ENCODE data around the gene DDN.

DDN gene

GRCh38 chr12:48957141-48958048 is 41.8 kb downstream of the DDN start, which contains the start of gene ARF3:
Gene ARF3 (minus strand): TSS chr12:48957487. CDS start chr12:48941095, 16,392 bp downstream.
- Histone ChIP-seq H3K4me3 (ENCODE audit: low read length) (peak within 1 kb of the TSS; percentile 93), H2BK5ac (ENCODE audit: low read length) (peak within 1 kb of the TSS; percentile 89), H3K79me2 (ENCODE audit: control insufficient read depth, insufficient read depth, low read length) (peaks cover 35% of the 10 kb centered on the region), H2BK120ac (ENCODE audit: low read depth, low read length) (no peak within 1 kb of the TSS), H3K9ac (ENCODE audit: low read length) (peak within 1 kb of the TSS; percentile 97), H2BK15ac (replicated peaks; ENCODE audit: low read depth) (no peak within 1 kb of the TSS), H3K23ac (ENCODE audit: low read length) (no peak within 1 kb of the TSS), H3K4me1 (ENCODE audit: control insufficient read depth, low read depth, low read length) (peaks cover 7% of the 10 kb centered on the region), H3K27ac (ENCODE audit: low read depth, low read length) (peak within 1 kb of the TSS; percentile 87), H2AK5ac (ENCODE audit: low read length) (no peak within 1 kb of the TSS), H3K4me2 (ENCODE audit: low read length) (peak within 1 kb of the TSS; percentile 86), H3K18ac (ENCODE audit: low read length) (peak within 1 kb of the TSS; percentile 80), H3K27me3 (ENCODE audit: insufficient read depth, low read length, poor library complexity) (no peaks in the 10 kb centered on the region), H4K5ac (ENCODE audit: low read length) (no peak within 1 kb of the TSS), H4K8ac (ENCODE audit: low read depth, low read length) (no peak within 1 kb of the TSS), H3K79me1 (ENCODE audit: low read length) (peaks cover 15% of the 10 kb centered on the region), H3K4ac (ENCODE audit: low read depth, low read length) (peak within 1 kb of the TSS; percentile 21), H3K36me3 (ENCODE audit: control insufficient read depth, insufficient read depth, low read length) (peaks cover 4% of the 10 kb centered on the region), H3K56ac (ENCODE audit: low read length) (peak within 1 kb of the TSS; percentile 98)
- DNase-seq, result peak; percentile 98
- no CpG with 5 or more reads among the region's 58 CpGs for WGBS (ENCODE audit: extremely low coverage, insufficient coverage, low lambda C conversion rate)

- Histone ChIP-seq H3K18ac (ENCODE audit: low read length) (peak overlapping the region; percentile 80), H3K4me3 (ENCODE audit: low read length) (peak overlapping the region; percentile 93), H3K56ac (ENCODE audit: low read length) (peak overlapping the region; percentile 98), H2BK15ac (replicated peaks; ENCODE audit: low read depth) (no peak overlapping the region), H3K4me2 (ENCODE audit: low read length) (peak overlapping the region; percentile 92), H4K8ac (ENCODE audit: low read depth, low read length) (no peak overlapping the region), H2BK120ac (ENCODE audit: low read depth, low read length) (no peak overlapping the region), H3K23ac (ENCODE audit: low read length) (no peak overlapping the region), H2BK5ac (ENCODE audit: low read length) (peak overlapping the region; percentile 89), H3K36me3 (ENCODE audit: control insufficient read depth, insufficient read depth, low read length) (peaks cover 4% of the 10 kb centered on the region), H3K79me1 (ENCODE audit: low read length) (peaks cover 20% of the 10 kb centered on the region), H3K79me2 (ENCODE audit: control insufficient read depth, insufficient read depth, low read length) (peaks cover 41% of the 10 kb centered on the region), H3K27me3 (ENCODE audit: insufficient read depth, low read length, poor library complexity) (no peaks in the 10 kb centered on the region), H3K4me1 (ENCODE audit: control insufficient read depth, low read depth, low read length) (peaks cover 7% of the 10 kb centered on the region), H3K9ac (ENCODE audit: low read length) (peak overlapping the region; percentile 97), H4K5ac (ENCODE audit: low read length) (no peak overlapping the region), H2AK5ac (ENCODE audit: low read length) (no peak overlapping the region), H3K27ac (ENCODE audit: low read depth, low read length) (peak overlapping the region; percentile 87), H3K4ac (ENCODE audit: low read depth, low read length) (peak overlapping the region; percentile 21)
- WGBS (ENCODE audit: extremely low coverage, insufficient coverage, low lambda C conversion rate), result no CpG with 5 or more reads among the region's 29 CpGs
- DNase-seq, result peak; percentile 99
Measured at GRCh38 chr12:48956279-48957140, 42.7 kb downstream of the DDN start.

- no peak overlapping the region for H3K18ac ChIP-seq (ENCODE audit: low read length)
- H3K4me3 ChIP-seq (ENCODE audit: low read length), result no peak overlapping the region
- H2BK15ac ChIP-seq (replicated peaks; ENCODE audit: low read depth), result no peak overlapping the region
- no peak overlapping the region for H3K56ac ChIP-seq (ENCODE audit: low read length)
- H3K27me3 ChIP-seq (ENCODE audit: insufficient read depth, low read length, poor library complexity), result no peaks in the 10 kb centered on the region
- no CpG with 5 or more reads among the region's 3 CpGs for WGBS (ENCODE audit: extremely low coverage, insufficient coverage, low lambda C conversion rate)
- H3K4me2 ChIP-seq (ENCODE audit: low read length), result no peak overlapping the region
- no peak overlapping the region for H4K5ac ChIP-seq (ENCODE audit: low read length)
- no peak overlapping the region for H3K27ac ChIP-seq (ENCODE audit: low read depth, low read length)
- H4K8ac ChIP-seq (ENCODE audit: low read depth, low read length), result no peak overlapping the region
- no peak overlapping the region for H3K9ac ChIP-seq (ENCODE audit: low read length)
- no peak overlapping the region for H3K23ac ChIP-seq (ENCODE audit: low read length)
- no peak overlapping the region for H2BK120ac ChIP-seq (ENCODE audit: low read depth, low read length)
- H3K79me1 ChIP-seq (ENCODE audit: low read length), result peaks cover 21% of the 10 kb centered on the region
- no peak overlapping the region for H3K4ac ChIP-seq (ENCODE audit: low read depth, low read length)
- peaks cover 7% of the 10 kb centered on the region for H3K4me1 ChIP-seq (ENCODE audit: control insufficient read depth, low read depth, low read length)
- H2BK5ac ChIP-seq (ENCODE audit: low read length), result no peak overlapping the region
- H2AK5ac ChIP-seq (ENCODE audit: low read length), result no peak overlapping the region
- peaks cover 4% of the 10 kb centered on the region for H3K36me3 ChIP-seq (ENCODE audit: control insufficient read depth, insufficient read depth, low read length)
- peaks cover 42% of the 10 kb centered on the region for H3K79me2 ChIP-seq (ENCODE audit: control insufficient read depth, insufficient read depth, low read length)
- DNase-seq, result no peak
Measured at GRCh38 chr12:48954841-48955501, 44.2 kb downstream of the DDN start.

GRCh38 chr12:48954061-48954460 is 45.1 kb downstream of the DDN start:
- Histone ChIP-seq H3K18ac (ENCODE audit: low read length) (no peak overlapping the region), H3K36me3 (ENCODE audit: control insufficient read depth, insufficient read depth, low read length) (peaks cover 4% of the 10 kb centered on the region), H2AK5ac (ENCODE audit: low read length) (no peak overlapping the region), H3K79me2 (ENCODE audit: control insufficient read depth, insufficient read depth, low read length) (peaks cover 47% of the 10 kb centered on the region), H3K79me1 (ENCODE audit: low read length) (peaks cover 22% of the 10 kb centered on the region), H3K23ac (ENCODE audit: low read length) (no peak overlapping the region), H3K56ac (ENCODE audit: low read length) (no peak overlapping the region), H2BK120ac (ENCODE audit: low read depth, low read length) (no peak overlapping the region), H3K27ac (ENCODE audit: low read depth, low read length) (no peak overlapping the region), H2BK5ac (ENCODE audit: low read length) (no peak overlapping the region), H4K5ac (ENCODE audit: low read length) (no peak overlapping the region), H3K4me1 (ENCODE audit: control insufficient read depth, low read depth, low read length) (peaks cover 7% of the 10 kb centered on the region), H3K4ac (ENCODE audit: low read depth, low read length) (no peak overlapping the region), H3K4me3 (ENCODE audit: low read length) (no peak overlapping the region), H3K9ac (ENCODE audit: low read length) (no peak overlapping the region), H2BK15ac (replicated peaks; ENCODE audit: low read depth) (no peak overlapping the region), H3K27me3 (ENCODE audit: insufficient read depth, low read length, poor library complexity) (no peaks in the 10 kb centered on the region), H3K4me2 (ENCODE audit: low read length) (no peak overlapping the region), H4K8ac (ENCODE audit: low read depth, low read length) (no peak overlapping the region)
- DNase-seq, result no peak
- WGBS (ENCODE audit: extremely low coverage, insufficient coverage, low lambda C conversion rate), result no CpG with 5 or more reads among the region's 3 CpGs

GRCh38 chr12:48952691-48953090 is 46.5 kb downstream of the DDN start:
- Histone ChIP-seq H3K4me1 (ENCODE audit: control insufficient read depth, low read depth, low read length) (peaks cover 4% of the 10 kb centered on the region), H3K4ac (ENCODE audit: low read depth, low read length) (no peak overlapping the region), H3K56ac (ENCODE audit: low read length) (no peak overlapping the region), H3K79me1 (ENCODE audit: low read length) (peaks cover 22% of the 10 kb centered on the region), H4K8ac (ENCODE audit: low read depth, low read length) (no peak overlapping the region), H3K4me3 (ENCODE audit: low read length) (no peak overlapping the region), H3K9ac (ENCODE audit: low read length) (no peak overlapping the region), H2BK15ac (replicated peaks; ENCODE audit: low read depth) (no peak overlapping the region), H3K23ac (ENCODE audit: low read length) (no peak overlapping the region), H2BK120ac (ENCODE audit: low read depth, low read length) (no peak overlapping the region), H3K27me3 (ENCODE audit: insufficient read depth, low read length, poor library complexity) (no peaks in the 10 kb centered on the region), H2AK5ac (ENCODE audit: low read length) (no peak overlapping the region), H3K27ac (ENCODE audit: low read depth, low read length) (no peak overlapping the region), H2BK5ac (ENCODE audit: low read length) (no peak overlapping the region), H3K4me2 (ENCODE audit: low read length) (no peak overlapping the region), H3K79me2 (ENCODE audit: control insufficient read depth, insufficient read depth, low read length) (peaks cover 53% of the 10 kb centered on the region), H4K5ac (ENCODE audit: low read length) (no peak overlapping the region), H3K36me3 (ENCODE audit: control insufficient read depth, insufficient read depth, low read length) (peaks cover 4% of the 10 kb centered on the region), H3K18ac (ENCODE audit: low read length) (no peak overlapping the region)
- DNase-seq, result no peak
- WGBS (ENCODE audit: extremely low coverage, insufficient coverage, low lambda C conversion rate), result no CpG with 5 or more reads among the region's 4 CpGs
